Skeletal muscle satellite cell (primary cell): ENCODE measurements around the gene SLC35G4. TPM values are rescaled to one million over a fixed set of nuclear protein-coding genes. Genes with fewer than 3 reads are reported as not detected.
"Not testable (repeated sequence)": the region's sequence is repeated elsewhere in the genome, so short reads cannot be mapped to it uniquely, and the experiment has no call there.

Experiments used
- H3K27me3 ChIP-seq: 2 replicates; pipeline ENCODE4 v1.7.0; 2013; ENCODE audit warnings: low read length; ENCODE audit not compliant: control insufficient read depth, insufficient read depth
- H3K36me3 ChIP-seq: 2 replicates; pipeline ENCODE4 v1.7.0; 2013; ENCODE audit warnings: mild to moderate bottlenecking, control low read depth, low read length; ENCODE audit not compliant: insufficient read depth
- H3K4me1 ChIP-seq: 2 replicates; pipeline ENCODE4 v1.7.0; 2013; ENCODE audit warnings: low read length; ENCODE audit not compliant: control insufficient read depth, insufficient read depth
- H3K4me2 ChIP-seq: 2 replicates; pipeline ENCODE4 v1.7.0; 2013; ENCODE audit warnings: mild to moderate bottlenecking, low read length
- H3K4me3 ChIP-seq: 2 replicates; pipeline ENCODE4 v1.7.0; 2013; ENCODE audit warnings: low read length
- H3K9ac ChIP-seq: 2 replicates; pipeline ENCODE4 v1.7.0; 2013; ENCODE audit warnings: mild to moderate bottlenecking, low read depth, low read length, moderate library complexity
- H3K9me3 ChIP-seq: replicated peaks from 2 replicates; pipeline ENCODE4 v1.7.0; 2013; ENCODE audit warnings: mild to moderate bottlenecking, control low read depth, low read length
- total RNA-seq: library from RNA; depleted of rRNA; stranded (reverse); fragments of >200 nt; gene quantifications from 2 replicates; pipeline ENCODE4 v1.2.3, GENCODE V29; 2012; rRNA removed

SLC35G4 gene
- not detected in 2 replicates for total RNA-seq

DNA sequence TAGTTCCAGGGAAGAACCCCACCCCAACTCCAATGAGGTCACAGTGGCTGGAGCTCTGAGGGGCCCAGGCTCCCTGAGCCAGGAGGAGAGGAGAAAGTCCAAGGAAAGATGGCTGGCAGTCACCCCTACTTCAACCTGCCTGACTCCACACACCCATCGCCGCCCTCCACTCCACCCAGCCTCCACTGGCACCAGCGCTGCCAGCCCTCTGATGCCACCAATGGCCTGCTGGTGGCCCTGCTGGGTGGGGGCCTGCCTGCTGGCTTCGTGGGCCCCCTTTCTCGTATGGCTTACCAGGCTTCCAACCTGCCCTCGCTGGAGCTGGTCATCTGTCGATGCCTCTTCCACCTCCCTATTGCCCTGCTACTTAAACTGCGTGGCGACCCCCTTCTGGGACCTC is at the start of gene SLC35G4:
SLC35G4 (plus strand) TSS at position 109 of the 400 bp plus-strand sequence; CDS start at position 109, 0 bp downstream.
- peaks cover 24% of the 10 kb centered on the region for H3K27me3 ChIP-seq
- not testable (repeated sequence) for H3K9ac ChIP-seq, H3K4me3 ChIP-seq, H3K9me3 ChIP-seq, H3K36me3 ChIP-seq, H3K4me2 ChIP-seq, H3K4me1 ChIP-seq

DNA sequence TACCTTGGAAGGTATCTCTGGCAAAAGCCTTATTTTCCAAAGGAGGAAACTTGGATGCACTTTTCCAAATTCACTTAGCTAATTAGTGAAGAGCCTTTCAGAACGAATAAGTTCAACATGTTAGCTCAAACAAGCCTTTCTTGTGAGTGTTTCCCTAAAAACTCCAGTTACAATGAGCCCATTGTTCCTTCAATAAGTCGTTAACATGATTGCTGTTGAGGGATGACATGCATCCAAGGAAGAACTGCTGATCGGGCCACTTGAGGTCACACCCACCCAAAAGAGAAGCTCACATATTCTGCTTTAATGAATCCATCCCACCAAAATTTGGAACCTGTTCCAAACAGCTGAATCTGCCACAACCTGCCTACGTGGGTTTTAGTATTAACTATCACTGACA is 48.1 kb upstream of the SLC35G4 start:
- no peaks in the 10 kb centered on the region for H3K36me3 ChIP-seq
- no peaks in the 10 kb centered on the region for H3K9me3 ChIP-seq
- H3K27me3 ChIP-seq = peaks cover 52% of the 10 kb centered on the region
- H3K4me1 ChIP-seq = no peaks in the 10 kb centered on the region
- no peak overlapping the region for H3K4me2 ChIP-seq
- H3K9ac ChIP-seq = no peak overlapping the region
- H3K4me3 ChIP-seq = no peak overlapping the region

DNA sequence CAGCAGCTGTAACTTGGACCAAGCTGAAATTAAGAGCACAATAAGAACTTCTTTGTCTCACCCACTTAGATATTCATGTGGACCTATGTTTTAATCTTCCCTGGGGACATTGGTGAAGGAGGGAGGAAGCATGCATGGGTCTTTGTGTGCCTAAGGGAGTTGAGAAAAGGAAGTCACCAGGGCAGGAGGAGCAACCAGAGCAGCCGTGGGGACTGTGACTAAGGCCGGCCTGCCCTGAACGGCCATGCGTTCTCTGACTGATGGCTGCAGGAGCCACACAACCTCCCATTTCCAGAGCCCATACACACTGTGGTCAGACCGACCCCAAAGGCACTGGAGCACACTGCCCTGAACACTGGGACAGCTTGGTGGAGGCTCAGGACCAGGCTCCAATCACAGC is 43.7 kb upstream of the SLC35G4 start:
- H3K27me3 ChIP-seq = peaks cover 67% of the 10 kb centered on the region
- no peak overlapping the region for H3K9ac ChIP-seq

GRCh38 chr18:11566236-11566965 is 43.0 kb upstream of the SLC35G4 start:
- H3K9me3 ChIP-seq = no peaks in the 10 kb centered on the region
- H3K4me3 ChIP-seq = no peak overlapping the region
- H3K36me3 ChIP-seq = no peaks in the 10 kb centered on the region
- no peaks in the 10 kb centered on the region for H3K4me1 ChIP-seq
- H3K4me2 ChIP-seq = no peak overlapping the region
- no peak overlapping the region for H3K9ac ChIP-seq
- peaks cover 63% of the 10 kb centered on the region for H3K27me3 ChIP-seq

More for the DNA sequence above, 43.7 kb upstream of the SLC35G4 start:
- Histone ChIP-seq H3K9me3 (no peaks in the 10 kb centered on the region), H3K36me3 (no peaks in the 10 kb centered on the region), H3K4me1 (no peaks in the 10 kb centered on the region), H3K4me3 (no peak overlapping the region), H3K4me2 (no peak overlapping the region)

GRCh38 chr18:11567396-11567795 is 42.0 kb upstream of the SLC35G4 start:
- H3K27me3 ChIP-seq = peaks cover 60% of the 10 kb centered on the region
- H3K4me3 ChIP-seq = no peak overlapping the region
- no peaks in the 10 kb centered on the region for H3K36me3 ChIP-seq
- no peaks in the 10 kb centered on the region for H3K4me1 ChIP-seq
- no peaks in the 10 kb centered on the region for H3K9me3 ChIP-seq
- no peak overlapping the region for H3K9ac ChIP-seq
- no peak overlapping the region for H3K4me2 ChIP-seq

- H3K4me2 ChIP-seq = no peak overlapping the region
- H3K36me3 ChIP-seq = no peaks in the 10 kb centered on the region
- H3K9me3 ChIP-seq = no peaks in the 10 kb centered on the region
- H3K4me1 ChIP-seq = no peaks in the 10 kb centered on the region
- no peak overlapping the region for H3K9ac ChIP-seq
- no peak overlapping the region for H3K4me3 ChIP-seq
- H3K27me3 ChIP-seq = peaks cover 54% of the 10 kb centered on the region
Measured at GRCh38 chr18:11570073-11570588, 39.3 kb upstream of the SLC35G4 start.

DNA sequence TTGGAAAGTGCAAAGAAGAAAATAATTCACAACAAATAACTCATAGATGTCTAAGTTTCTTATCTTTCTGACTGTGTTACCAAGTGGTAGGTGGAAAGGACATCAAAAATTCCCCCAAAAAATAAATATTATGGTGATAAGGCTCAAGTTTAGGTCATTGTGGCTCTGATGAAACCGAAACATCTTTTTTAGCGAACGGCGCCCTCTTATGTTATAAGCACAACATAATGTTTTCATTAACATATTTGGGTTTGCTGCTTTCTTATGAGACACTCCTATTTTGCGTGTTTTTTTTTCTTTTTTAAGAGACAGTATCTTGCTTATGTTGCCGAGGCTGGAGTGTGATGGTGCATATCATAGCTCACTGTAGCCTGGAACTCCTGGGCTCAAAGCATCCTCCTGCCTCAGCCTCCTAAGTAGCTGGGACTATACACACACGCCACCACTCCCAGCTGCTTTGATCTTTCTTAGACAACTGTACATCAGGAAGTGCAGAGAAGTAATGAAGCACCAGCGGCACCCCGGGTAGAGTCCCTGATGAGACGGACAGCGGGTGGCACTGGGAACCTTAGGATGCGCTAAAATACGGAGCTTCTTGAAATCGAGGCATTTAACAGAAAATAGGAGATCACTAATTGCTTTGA is 38.5 kb upstream of the SLC35G4 start:
- H3K4me1 ChIP-seq = no peaks in the 10 kb centered on the region
- peaks cover 48% of the 10 kb centered on the region for H3K27me3 ChIP-seq
- no peaks in the 10 kb centered on the region for H3K36me3 ChIP-seq
- no peaks in the 10 kb centered on the region for H3K9me3 ChIP-seq
- no peak overlapping the region for H3K4me2 ChIP-seq
- no peak overlapping the region for H3K9ac ChIP-seq
- no peak overlapping the region for H3K4me3 ChIP-seq

DNA sequence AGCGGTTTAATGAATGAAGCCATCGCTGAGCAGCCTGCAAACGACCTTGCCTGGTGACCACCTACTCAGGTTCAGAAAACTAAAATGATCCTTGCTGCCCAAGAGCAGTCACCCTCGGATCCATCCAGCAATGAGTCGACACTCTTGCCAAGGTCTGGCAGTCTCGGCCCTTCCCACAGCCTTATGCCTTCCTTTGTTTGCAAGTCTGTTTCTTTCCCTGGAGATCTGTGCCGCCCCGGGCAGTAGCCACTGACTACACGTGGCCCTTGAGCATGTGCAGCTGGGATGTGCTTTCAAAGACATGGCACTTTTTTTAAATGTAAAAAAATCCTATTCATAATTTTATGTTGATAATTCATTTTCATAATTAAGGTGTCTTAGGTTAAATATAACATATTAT is 37.2 kb upstream of the SLC35G4 start:
- Histone ChIP-seq H3K36me3 (no peaks in the 10 kb centered on the region), H3K4me2 (no peak overlapping the region), H3K4me3 (no peak overlapping the region), H3K9ac (no peak overlapping the region), H3K27me3 (peaks cover 42% of the 10 kb centered on the region), H3K4me1 (no peaks in the 10 kb centered on the region), H3K9me3 (no peaks in the 10 kb centered on the region)

DNA sequence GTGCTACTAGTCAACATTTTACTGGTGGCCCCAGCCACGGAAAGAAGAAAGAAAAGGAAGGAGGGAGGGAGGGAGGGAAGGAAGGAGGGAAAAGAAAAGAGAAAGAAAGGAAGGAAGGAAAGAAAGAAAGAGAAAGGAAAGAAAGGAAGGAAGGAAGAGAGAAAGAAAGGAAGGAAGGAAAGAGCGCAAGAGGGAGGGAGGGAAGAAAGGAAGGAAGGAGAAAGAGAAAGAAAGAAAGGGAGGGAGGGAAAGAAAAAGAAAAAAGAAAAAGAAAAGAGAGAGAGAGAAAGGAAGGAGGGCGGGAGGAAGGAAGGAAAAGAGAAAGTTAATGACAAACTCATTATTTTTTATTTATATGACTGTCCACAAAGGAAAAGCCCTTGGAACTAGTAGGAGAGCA is 34.9 kb upstream of the SLC35G4 start:
- no peaks in the 10 kb centered on the region for H3K4me1 ChIP-seq
- H3K4me2 ChIP-seq = no peak overlapping the region

GRCh38 chr18:11577271-11578112 is 31.9 kb upstream of the SLC35G4 start:
- Histone ChIP-seq H3K9me3 (no peaks in the 10 kb centered on the region), H3K4me3 (no peak overlapping the region), H3K27me3 (peaks cover 41% of the 10 kb centered on the region), H3K9ac (no peak overlapping the region), H3K36me3 (no peaks in the 10 kb centered on the region), H3K4me1 (no peaks in the 10 kb centered on the region), H3K4me2 (no peak overlapping the region)

More for the DNA sequence above, 34.9 kb upstream of the SLC35G4 start:
- Histone ChIP-seq H3K9me3 (no peaks in the 10 kb centered on the region), H3K4me3 (no peak overlapping the region), H3K36me3 (no peaks in the 10 kb centered on the region), H3K9ac (no peak overlapping the region), H3K27me3 (peaks cover 43% of the 10 kb centered on the region)

DNA sequence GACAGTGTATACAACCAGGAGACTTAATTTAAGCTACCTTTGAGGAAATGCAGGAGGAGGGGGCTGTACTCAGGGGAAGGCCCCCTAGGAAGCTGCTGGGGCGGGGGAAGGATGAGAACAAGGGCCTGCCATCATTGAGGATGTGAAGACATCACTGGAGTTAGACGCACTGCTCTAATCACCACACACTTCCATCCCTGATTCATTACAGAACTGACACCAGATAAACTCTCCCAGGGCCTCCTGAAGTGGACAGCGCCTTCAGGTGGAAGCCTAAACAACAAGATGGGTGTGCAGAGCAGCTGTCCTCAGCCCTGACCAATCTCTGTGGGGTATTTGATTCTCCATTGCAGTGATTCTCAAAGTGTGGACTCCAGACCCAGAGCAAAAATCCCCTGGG is 30.6 kb upstream of the SLC35G4 start:
- H3K36me3 ChIP-seq = no peaks in the 10 kb centered on the region
- no peak overlapping the region for H3K9ac ChIP-seq
- H3K9me3 ChIP-seq = no peaks in the 10 kb centered on the region
- peaks cover 38% of the 10 kb centered on the region for H3K27me3 ChIP-seq
- no peak overlapping the region for H3K4me2 ChIP-seq
- H3K4me3 ChIP-seq = no peak overlapping the region
- no peaks in the 10 kb centered on the region for H3K4me1 ChIP-seq
